ENCODE measurements around the gene OSM.

Gene OSM

DNA sequence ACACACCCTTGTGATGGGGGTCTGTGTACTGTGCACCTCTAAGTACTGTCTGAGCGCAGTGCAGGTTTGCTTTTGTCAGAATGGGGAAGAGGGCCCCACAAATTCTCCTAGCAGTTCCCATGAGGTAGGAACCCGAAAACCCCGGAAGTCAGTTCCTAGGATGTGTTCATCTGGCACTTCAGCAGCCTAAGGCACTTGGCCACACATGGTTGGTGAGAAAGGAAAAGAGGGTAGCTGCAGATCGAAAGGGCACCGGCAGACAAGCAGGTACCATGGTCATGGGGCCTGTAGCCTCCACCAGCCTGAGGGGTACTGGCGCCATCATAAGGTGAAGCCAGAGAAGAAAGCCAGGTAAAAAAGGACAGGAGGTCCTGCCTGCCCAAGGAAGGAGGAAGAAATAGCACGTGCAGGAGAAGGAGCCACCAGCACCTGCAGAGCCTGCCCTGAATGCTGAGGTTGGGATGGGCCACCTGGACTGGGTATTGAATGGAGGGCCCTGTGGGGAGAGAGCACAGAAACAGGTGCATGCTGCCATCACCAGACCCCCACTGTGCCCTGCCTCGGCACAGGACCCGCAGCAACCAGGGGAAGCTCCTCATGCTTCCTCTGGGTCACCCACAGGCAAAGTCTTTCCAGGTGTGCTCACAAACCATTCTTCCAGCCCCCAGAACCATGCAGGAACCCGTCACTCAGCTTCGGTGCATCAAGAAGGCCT, 30.8 kb upstream of the OSM start:
- peak overlapping the region; percentile 18 for H3K27ac ChIP-seq (ENCODE audit: low read length)
- H3K27me3 ChIP-seq (ENCODE audit: control insufficient read depth in 1 of 2, insufficient read depth in 2 of 2, low read length in 2 of 2): no peaks in the 10 kb centered on the region
- H3K9me3 ChIP-seq (ENCODE audit: control insufficient read depth in 2 of 2, low read length in 2 of 2): no peaks in the 10 kb centered on the region
- peaks cover 27 to 56% of the 10 kb centered on the region in 2 donors for H3K36me3 ChIP-seq (ENCODE audit: control insufficient read depth in 2 of 2, insufficient read depth in 2 of 2, low read length in 2 of 2)
- H3K9ac ChIP-seq (ENCODE audit: low read length in 2 of 2): no peak overlapping the region
- H3K4me3 ChIP-seq (ENCODE audit: low read length in 2 of 2): no peak overlapping the region
- peaks cover 31% of the 10 kb centered on the region for H3K4me1 ChIP-seq (ENCODE audit: control insufficient read depth, insufficient read depth, low read length)

DNA sequence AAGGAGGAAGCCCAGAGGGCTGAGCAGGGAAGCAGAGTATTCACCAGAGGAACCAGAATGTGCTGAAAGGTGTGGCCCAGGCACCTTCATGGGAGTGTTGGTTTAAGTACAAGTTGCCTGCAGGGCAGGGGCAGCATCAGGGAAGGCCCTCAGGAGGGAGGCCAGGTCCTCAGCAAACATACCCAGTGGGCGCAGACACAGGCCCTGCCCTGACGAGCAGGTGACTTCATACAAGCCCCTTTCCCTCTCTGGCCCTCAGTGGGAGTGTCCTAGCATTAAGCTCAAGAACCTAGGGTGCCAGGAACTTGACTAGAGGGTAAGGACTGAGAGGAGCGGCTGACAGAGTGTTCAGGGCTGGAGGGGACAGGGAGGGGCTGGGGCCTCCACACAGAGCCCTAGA, 30.2 kb upstream of the OSM start:
- no peak overlapping the region for H3K27ac ChIP-seq (ENCODE audit: low read length)
- H3K36me3 ChIP-seq (ENCODE audit: control insufficient read depth in 2 of 2, insufficient read depth in 2 of 2, low read length in 2 of 2): peaks cover 27 to 55% of the 10 kb centered on the region in 2 donors
- no peaks in the 10 kb centered on the region for H3K9me3 ChIP-seq (ENCODE audit: control insufficient read depth in 2 of 2, low read length in 2 of 2)
- H3K27me3 ChIP-seq (ENCODE audit: control insufficient read depth in 1 of 2, insufficient read depth in 2 of 2, low read length in 2 of 2): no peaks in the 10 kb centered on the region
- H3K4me3 ChIP-seq (ENCODE audit: low read length in 2 of 2): no peak overlapping the region
- H3K9ac ChIP-seq (ENCODE audit: low read length in 2 of 2): no peak overlapping the region
- peaks cover 25% of the 10 kb centered on the region for H3K4me1 ChIP-seq (ENCODE audit: control insufficient read depth, insufficient read depth, low read length)

DNA sequence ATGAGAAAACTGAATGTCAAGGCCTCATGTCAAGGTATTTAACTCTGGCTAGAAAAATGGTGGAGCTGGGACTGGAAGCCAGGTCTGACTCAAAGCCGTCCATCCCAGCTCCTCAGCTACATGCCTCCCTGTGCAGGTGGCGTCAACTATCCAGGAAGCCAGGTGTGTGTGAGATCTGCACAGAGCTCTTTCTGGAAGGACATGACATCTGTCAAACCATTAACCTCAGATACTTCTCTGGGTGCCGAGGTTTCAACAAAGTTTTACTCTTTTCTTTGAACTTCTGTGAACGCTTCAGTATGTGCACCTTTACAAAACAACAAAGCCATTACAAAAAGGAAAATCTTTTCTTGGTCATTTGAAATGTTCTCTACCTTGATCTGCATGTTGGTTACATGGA, 29.7 kb upstream of the OSM start:
- Histone ChIP-seq H3K9ac (ENCODE audit: low read length in 2 of 2) (no peak overlapping the region), H3K27ac (ENCODE audit: low read length) (no peak overlapping the region), H3K36me3 (ENCODE audit: control insufficient read depth in 2 of 2, insufficient read depth in 2 of 2, low read length in 2 of 2) (peaks cover 27 to 55% of the 10 kb centered on the region in 2 donors), H3K9me3 (ENCODE audit: control insufficient read depth in 2 of 2, low read length in 2 of 2) (no peaks in the 10 kb centered on the region), H3K27me3 (ENCODE audit: control insufficient read depth in 1 of 2, insufficient read depth in 2 of 2, low read length in 2 of 2) (no peaks in the 10 kb centered on the region), H3K4me1 (ENCODE audit: control insufficient read depth, insufficient read depth, low read length) (peaks cover 24% of the 10 kb centered on the region), H3K4me3 (ENCODE audit: low read length in 2 of 2) (no peak overlapping the region)

DNA sequence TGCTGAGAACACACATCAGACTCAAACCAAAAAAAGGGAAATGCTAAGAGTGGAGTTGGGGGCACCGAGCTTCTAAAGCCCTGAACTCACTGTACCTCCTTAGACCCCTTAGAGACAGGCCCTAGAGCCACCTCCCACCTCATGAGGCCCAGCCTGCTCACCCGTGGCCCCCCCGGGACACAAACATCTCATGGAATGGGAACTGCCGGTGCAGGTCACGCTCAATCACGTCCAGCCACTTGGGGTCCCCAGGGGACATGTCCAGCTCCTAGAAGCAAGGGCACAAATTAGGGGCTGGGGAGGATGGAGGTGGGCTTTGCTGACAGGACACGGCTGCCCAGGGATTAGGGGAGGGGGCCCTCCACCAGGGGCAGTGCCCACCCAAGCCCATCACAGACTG, 28.9 kb upstream of the OSM start:
- Histone ChIP-seq H3K27me3 (ENCODE audit: control insufficient read depth in 1 of 2, insufficient read depth in 2 of 2, low read length in 2 of 2) (no peaks in the 10 kb centered on the region), H3K9me3 (ENCODE audit: control insufficient read depth in 2 of 2, low read length in 2 of 2) (no peaks in the 10 kb centered on the region), H3K36me3 (ENCODE audit: control insufficient read depth in 2 of 2, insufficient read depth in 2 of 2, low read length in 2 of 2) (peaks cover 27 to 53% of the 10 kb centered on the region in 2 donors), H3K27ac (ENCODE audit: low read length) (no peak overlapping the region), H3K4me3 (ENCODE audit: low read length in 2 of 2) (no peak overlapping the region), H3K9ac (ENCODE audit: low read length in 2 of 2) (no peak overlapping the region), H3K4me1 (ENCODE audit: control insufficient read depth, insufficient read depth, low read length) (peaks cover 28% of the 10 kb centered on the region)

DNA sequence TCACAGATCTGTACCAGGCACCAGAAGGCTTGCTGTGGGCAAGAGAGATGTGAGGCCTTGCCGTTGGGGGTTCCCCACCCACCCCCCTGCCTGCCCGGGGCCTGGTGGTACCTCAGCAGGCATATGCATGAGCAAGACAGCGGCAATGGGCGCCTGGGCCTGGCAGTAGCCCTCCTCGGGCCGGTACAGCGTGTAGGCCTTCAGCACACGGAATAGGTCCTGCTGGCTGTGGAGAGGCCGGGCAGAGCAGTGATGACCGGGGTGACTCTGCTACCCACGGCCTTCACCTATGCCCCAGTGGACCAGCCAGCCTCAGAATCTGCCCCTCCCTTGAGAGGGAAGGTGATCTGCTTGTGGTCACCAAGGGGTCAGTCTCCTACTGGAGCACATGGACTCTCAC, 28.2 kb upstream of the OSM start:
- no peak overlapping the region for H3K4me3 ChIP-seq (ENCODE audit: low read length in 2 of 2)
- no peak overlapping the region for H3K27ac ChIP-seq (ENCODE audit: low read length)
- H3K4me1 ChIP-seq (ENCODE audit: control insufficient read depth, insufficient read depth, low read length): peaks cover 36% of the 10 kb centered on the region
- H3K9me3 ChIP-seq (ENCODE audit: control insufficient read depth in 2 of 2, low read length in 2 of 2): no peaks in the 10 kb centered on the region
- H3K27me3 ChIP-seq (ENCODE audit: control insufficient read depth in 1 of 2, insufficient read depth in 2 of 2, low read length in 2 of 2): no peaks in the 10 kb centered on the region
- no peak overlapping the region for H3K9ac ChIP-seq (ENCODE audit: low read length in 2 of 2)
- H3K36me3 ChIP-seq (ENCODE audit: control insufficient read depth in 2 of 2, insufficient read depth in 2 of 2, low read length in 2 of 2): peaks cover 27 to 50% of the 10 kb centered on the region in 2 donors

DNA sequence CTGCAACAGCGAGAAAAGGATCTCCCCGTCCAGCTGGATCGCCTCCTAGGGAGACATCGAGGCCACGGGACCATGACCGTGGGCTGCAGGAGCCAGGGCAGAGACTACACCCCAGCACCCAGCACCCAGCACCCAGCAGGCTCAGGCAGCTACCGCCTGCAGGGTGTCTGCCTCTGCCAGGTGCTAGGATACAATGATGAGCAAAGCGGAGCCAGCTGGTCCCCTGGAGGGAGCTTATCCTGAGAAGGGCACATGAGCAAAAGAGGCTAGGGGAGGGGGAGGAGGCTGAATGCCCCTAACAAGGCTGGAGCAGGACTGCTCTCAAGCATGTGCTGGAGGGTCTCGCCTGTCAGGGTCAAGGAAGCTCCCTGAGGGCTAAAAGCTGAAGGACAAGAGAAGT, 27.4 kb upstream of the OSM start:
- Histone ChIP-seq H3K36me3 (ENCODE audit: control insufficient read depth in 2 of 2, insufficient read depth in 2 of 2, low read length in 2 of 2) (peaks cover 27 to 47% of the 10 kb centered on the region in 2 donors), H3K27ac (ENCODE audit: low read length) (no peak overlapping the region), H3K9me3 (ENCODE audit: control insufficient read depth in 2 of 2, low read length in 2 of 2) (no peaks in the 10 kb centered on the region), H3K27me3 (ENCODE audit: control insufficient read depth in 1 of 2, insufficient read depth in 2 of 2, low read length in 2 of 2) (no peaks in the 10 kb centered on the region), H3K4me3 (ENCODE audit: low read length in 2 of 2) (no peak overlapping the region), H3K9ac (ENCODE audit: low read length in 2 of 2) (no peak overlapping the region), H3K4me1 (ENCODE audit: control insufficient read depth, insufficient read depth, low read length) (peaks cover 38% of the 10 kb centered on the region)

DNA sequence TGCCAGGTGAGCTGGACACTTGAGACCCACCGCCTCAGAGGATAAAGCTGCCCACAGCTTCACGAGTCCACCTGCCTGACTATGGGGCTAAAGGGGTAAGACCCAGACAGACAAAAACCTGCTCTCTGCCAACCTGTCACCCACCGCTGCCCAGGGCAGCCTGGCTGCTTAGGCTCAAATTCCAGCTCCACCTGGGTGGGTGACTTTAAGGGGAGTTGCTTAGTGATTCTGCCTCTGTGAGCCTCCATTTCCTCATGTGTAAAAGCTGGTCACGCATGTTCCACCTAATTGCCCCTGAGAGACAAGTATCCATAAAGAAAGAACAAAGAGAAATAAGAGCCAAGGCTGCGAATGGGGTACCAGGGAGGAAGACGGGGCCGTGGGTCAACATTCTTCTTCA, 26.4 kb upstream of the OSM start:
- Histone ChIP-seq H3K4me3 (ENCODE audit: low read length in 2 of 2) (no peak overlapping the region), H3K9ac (ENCODE audit: low read length in 2 of 2) (no peak overlapping the region), H3K9me3 (ENCODE audit: control insufficient read depth in 2 of 2, low read length in 2 of 2) (no peaks in the 10 kb centered on the region), H3K27me3 (ENCODE audit: control insufficient read depth in 1 of 2, insufficient read depth in 2 of 2, low read length in 2 of 2) (no peaks in the 10 kb centered on the region), H3K36me3 (ENCODE audit: control insufficient read depth in 2 of 2, insufficient read depth in 2 of 2, low read length in 2 of 2) (peaks cover 27 to 42% of the 10 kb centered on the region in 2 donors), H3K4me1 (ENCODE audit: control insufficient read depth, insufficient read depth, low read length) (peaks cover 39% of the 10 kb centered on the region), H3K27ac (ENCODE audit: low read length) (no peak overlapping the region)

DNA sequence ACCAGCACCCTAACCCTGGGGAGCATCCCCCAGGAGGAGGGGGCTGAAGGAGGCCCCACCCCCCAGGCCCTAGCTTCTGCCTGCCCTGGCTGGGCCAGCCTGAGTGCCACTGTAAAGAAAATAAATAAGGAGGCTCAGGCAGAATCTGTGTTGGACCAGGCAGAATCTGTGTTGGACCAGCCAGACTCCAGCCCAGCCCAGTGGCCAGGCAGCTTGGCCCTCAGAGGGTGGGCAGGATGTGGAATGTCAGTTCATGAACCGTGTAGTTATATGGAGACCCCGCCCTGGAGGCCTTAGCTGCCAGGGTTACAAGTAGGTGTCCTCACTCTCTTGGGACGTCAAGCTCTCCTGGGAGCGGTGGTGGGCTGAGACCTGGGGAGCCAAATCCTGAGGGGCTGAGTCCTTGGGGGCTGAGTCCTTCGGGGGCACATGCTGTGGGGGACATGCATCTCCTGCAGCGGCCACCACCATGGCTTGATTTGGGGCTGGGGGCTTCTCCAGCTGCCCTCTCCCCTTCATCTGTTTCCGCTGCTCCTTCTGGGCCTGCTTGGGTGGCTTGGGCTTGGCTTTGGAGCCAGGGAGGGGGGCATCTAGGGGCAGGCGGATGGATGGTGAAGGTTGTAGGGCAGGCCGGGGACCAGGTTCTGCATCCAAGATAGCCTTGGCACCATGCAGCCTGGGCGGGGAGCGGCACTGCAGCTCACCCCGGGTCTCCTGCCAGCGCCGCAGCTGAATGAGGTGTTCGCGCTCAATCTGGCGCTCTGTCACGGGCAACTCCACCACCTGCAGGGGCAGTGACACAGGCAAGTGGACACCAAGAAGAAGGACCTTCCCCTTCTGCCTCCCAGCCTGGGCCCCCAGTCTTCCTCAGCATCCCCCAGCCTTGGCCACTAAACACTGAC, 25.7 kb upstream of the OSM start:
- Histone ChIP-seq H3K9ac (ENCODE audit: low read length in 2 of 2) (no peak overlapping the region), H3K9me3 (ENCODE audit: control insufficient read depth in 2 of 2, low read length in 2 of 2) (no peaks in the 10 kb centered on the region), H3K36me3 (ENCODE audit: control insufficient read depth in 2 of 2, insufficient read depth in 2 of 2, low read length in 2 of 2) (peaks cover 27 to 36% of the 10 kb centered on the region in 2 donors)

DNA sequence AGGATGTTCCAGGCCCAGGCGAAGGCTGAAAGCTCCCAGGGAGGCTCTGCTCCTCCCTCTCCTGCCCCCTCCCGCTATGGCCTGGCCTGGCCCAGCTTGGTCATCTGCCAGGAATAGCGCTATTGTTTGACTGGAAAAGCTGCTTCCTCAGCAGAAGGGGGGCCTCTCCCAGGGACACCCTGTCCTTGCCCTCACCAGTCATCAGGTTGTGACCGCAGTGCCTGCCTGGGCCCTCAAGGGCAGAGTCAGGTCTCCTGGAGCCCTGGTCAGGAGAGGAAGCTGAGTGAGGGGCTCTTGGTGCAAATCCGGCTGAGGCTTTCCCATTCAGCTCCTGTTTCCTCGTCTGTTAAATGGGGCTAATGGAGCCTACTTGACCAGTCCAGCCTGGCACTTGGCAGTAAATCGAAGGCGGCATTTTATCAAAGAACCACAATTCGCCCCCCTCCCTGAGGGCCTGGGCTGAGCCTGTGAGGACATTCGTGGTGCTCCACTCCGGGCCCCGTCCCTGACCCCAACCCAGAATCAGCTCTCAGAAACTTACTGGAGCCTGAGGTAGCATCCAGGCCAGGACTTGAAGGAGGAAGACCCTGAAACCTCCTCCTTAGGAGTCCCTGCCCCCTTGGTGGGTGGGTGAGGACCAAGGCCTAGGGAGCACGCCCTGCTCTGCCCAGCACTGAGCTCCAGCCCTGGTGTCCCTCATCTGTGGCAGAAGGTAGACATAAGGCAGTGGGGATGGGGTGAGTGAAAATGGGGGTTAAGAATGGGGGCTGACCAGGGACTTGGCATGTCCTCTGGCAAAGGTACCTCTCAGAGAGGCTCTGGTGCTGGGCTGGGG, 24.6 kb upstream of the OSM start:
- peak overlapping the region; percentile 55 to 70 for H3K9ac ChIP-seq (ENCODE audit: low read length in 2 of 2)
- H3K4me1 ChIP-seq (ENCODE audit: control insufficient read depth, insufficient read depth, low read length): peaks cover 38% of the 10 kb centered on the region
- H3K27ac ChIP-seq (ENCODE audit: low read length): peak overlapping the region; percentile 90
- peak overlapping the region in 1 of 2 donors; percentile 40 for H3K4me3 ChIP-seq (ENCODE audit: low read length in 2 of 2)
- H3K27me3 ChIP-seq (ENCODE audit: control insufficient read depth in 1 of 2, insufficient read depth in 2 of 2, low read length in 2 of 2): no peaks in the 10 kb centered on the region
- H3K9me3 ChIP-seq (ENCODE audit: control insufficient read depth in 2 of 2, low read length in 2 of 2): no peaks in the 10 kb centered on the region
- peaks cover 25 to 30% of the 10 kb centered on the region in 2 donors for H3K36me3 ChIP-seq (ENCODE audit: control insufficient read depth in 2 of 2, insufficient read depth in 2 of 2, low read length in 2 of 2)

More for the DNA sequence above, 25.7 kb upstream of the OSM start:
- H3K4me1 ChIP-seq (ENCODE audit: control insufficient read depth, insufficient read depth, low read length): peaks cover 38% of the 10 kb centered on the region
- peak overlapping the region; percentile 90 for H3K27ac ChIP-seq (ENCODE audit: low read length)
- H3K4me3 ChIP-seq (ENCODE audit: low read length in 2 of 2): no peak overlapping the region
- H3K27me3 ChIP-seq (ENCODE audit: control insufficient read depth in 1 of 2, insufficient read depth in 2 of 2, low read length in 2 of 2): no peaks in the 10 kb centered on the region

DNA sequence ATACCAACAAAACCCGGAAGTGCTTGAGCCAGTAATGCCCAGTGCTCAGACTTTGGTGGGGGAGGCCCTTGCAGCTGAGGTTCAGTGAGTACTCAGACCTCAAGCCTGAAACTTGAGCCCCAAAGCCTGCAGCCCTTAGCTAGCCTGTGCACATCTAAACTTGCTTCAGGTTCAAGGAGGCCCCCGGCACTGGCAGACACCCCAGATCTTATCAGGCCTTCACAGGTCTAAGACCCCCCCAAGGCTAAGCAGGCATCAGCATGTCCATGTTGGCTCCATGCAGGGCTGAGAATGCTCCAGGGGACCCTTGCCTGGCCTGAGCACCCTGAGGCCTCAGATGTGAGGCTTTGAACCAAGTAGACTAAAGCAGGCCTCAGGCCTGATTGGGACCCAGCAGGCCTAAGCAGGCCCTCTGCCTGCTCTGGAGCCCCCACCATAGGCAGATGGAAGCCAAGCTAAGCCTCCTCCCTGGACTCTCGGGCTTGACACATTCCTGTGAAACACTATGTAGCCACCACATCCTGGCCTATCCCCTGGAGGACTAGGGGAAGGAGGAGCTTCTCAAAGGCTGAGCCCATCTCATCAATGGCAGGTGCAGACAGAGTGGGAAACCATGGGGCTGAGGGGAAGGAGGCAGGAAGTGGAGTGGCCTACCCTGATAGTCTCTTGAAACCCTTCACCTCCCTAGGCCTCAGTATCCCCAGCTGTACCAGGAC, 23.8 kb upstream of the OSM start:
- Histone ChIP-seq H3K4me1 (ENCODE audit: control insufficient read depth, insufficient read depth, low read length) (peaks cover 38% of the 10 kb centered on the region), H3K9me3 (ENCODE audit: control insufficient read depth in 2 of 2, low read length in 2 of 2) (no peaks in the 10 kb centered on the region), H3K4me3 (ENCODE audit: low read length in 2 of 2) (peak overlapping the region; percentile 6 to 88), H3K27ac (ENCODE audit: low read length) (peak overlapping the region; percentile 90), H3K9ac (ENCODE audit: low read length in 2 of 2) (peak overlapping the region; percentile 70 to 74), H3K27me3 (ENCODE audit: control insufficient read depth in 1 of 2, insufficient read depth in 2 of 2, low read length in 2 of 2) (no peaks in the 10 kb centered on the region), H3K36me3 (ENCODE audit: control insufficient read depth in 2 of 2, insufficient read depth in 2 of 2, low read length in 2 of 2) (peaks cover 20 to 25% of the 10 kb centered on the region in 2 donors)

Data from stomach smooth muscle (tissue), 2 donors.